HG02852 (cell line): ENCODE measurements around the gene CTDSP2.
"Not testable (repeated sequence)": the region's sequence is repeated elsewhere in the genome, so short reads cannot be mapped to it uniquely, and the experiment has no call there.

Experiments
- ATAC-seq: cut with Tn5 transposase; IDR thresholded peaks from one replicate; pipeline ENCODE4 v1.9.1; 2021; ENCODE audit warnings: mild to moderate bottlenecking, moderate library complexity; ENCODE audit not compliant: unreplicated experiment

CTDSP2 gene

GRCh38 chr12:57882575-57882974 is 36.0 kb upstream of the CTDSP2 start:
- ATAC-seq = no peak

GRCh38 chr12:57881475-57881874 is 34.9 kb upstream of the CTDSP2 start:
- ATAC-seq = no peak

DNA sequence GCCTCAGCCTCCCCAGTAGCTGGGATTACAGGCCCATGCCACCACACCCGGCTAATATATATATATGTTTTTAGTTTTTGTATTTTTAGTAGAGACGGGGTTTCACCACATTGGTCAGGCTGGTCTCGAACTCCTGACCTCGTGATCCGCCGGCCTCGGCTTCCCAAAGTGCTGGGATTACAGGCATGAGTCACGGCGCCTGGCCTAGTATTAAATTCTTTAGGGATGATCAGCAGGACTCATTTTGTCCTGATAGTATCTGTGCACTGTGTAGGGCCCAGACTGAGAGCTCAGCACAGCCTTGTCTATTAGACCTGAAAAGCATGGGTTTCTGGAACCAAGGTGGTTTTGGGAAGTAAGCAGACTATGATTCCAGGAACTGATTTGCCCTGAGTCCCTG is 34.5 kb upstream of the CTDSP2 start:
- ATAC-seq = not testable (repeated sequence)

DNA sequence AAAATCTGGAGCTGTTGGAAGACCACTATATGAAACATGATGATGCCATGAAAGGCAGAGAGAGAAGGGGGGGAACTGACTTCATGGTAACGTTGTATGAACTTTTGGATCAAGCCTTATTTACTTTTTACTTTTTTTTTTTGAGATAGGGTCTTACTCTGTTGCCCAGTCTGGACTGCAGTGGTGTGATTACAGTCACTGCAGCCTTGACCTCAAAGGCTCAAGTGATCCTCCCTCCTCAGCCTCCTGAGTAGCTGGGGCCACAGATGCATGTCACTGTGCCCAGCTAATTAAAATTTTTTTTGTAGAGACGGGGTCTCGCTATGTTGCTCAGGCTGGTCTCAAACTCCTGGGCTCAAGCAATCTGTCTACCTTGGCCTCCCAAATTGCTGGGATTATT is 31.3 kb upstream of the CTDSP2 start:
- ATAC-seq = no peak

DNA sequence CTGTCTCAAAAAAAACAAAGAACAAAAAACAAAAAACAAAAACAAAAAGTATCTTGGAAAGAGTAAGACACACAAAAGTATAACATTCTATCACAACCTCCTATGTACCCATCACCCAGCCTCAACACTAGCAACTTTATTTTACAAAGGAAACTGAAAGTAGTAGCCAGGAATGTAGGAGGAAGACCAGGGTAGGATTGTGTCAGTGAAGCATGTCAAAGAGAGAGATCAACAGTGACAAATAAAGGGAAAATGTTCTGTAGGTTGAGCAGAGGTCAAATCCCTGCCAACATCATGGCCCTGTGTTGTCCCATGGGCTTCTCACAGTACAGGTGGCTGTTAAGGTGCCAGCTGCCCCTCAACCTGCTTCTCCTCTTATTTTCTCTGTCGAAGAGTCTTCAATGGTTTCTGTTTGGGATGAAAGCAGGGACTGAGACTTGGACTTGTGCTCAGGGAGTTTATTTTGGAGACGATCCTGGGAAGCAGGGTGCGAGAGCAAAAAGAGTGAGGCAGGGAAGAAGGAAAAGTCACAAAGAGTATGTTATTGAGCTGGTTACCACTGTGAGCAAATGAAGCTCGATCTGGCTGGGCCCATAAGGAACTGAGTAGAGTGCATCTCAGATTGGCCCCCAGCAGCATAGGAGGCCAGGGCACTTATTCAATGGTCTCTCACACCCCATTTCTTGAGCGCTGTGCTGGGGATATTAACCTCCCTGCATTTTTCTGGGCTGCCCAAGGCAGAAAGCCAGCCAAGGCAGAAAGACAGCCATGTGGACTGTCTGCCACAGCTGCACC is 29.4 kb upstream of the CTDSP2 start:
- no peak for ATAC-seq

DNA sequence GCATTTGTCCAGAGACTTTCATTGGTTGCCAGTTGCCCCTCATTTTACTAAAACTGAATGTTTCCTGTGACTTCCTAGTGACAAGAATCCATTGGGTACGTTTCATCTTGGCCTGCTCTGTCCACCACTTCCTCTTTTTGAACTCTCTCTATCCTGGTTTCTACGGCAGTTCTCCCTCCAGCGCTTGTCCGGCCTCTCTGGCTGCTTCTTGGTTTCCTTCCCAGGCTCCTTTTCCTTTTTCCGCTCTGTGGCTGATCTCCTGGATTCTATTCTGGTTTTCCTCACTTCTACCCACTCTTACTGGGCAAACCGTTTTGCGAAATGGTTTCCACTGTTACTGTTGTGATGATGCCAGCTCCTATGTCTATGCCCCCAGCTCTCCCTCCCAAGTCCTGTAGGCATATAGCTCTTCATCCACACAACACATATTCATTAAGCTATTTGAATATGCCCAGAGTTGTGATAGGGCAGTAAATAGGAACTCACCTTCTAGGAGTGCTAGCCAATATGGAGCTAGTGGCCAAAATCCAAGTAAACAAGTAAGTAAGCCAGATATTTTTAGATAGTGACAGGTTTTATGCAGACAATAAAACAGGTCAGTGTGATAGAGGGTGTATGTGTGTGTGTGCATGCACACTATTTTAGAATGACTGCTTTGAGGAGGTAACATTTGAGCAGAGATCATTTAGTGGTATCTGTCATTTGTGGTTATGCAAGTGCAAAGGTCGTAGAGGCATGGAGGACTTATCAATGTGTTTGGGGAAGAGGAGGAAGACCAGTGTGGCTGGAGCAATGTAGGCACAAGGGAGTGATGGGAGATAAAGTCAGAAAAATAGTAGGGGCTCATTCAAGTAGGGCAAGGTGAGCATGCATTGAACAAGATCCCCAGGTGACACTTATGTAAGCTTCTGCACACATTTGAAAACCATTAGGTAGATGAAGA is 27.9 kb upstream of the CTDSP2 start:
- no peak for ATAC-seq

GRCh38 chr12:57872362-57872761 is 25.8 kb upstream of the CTDSP2 start:
- ATAC-seq = no peak

GRCh38 chr12:57869927-57870318 is 23.4 kb upstream of the CTDSP2 start:
- no peak for ATAC-seq

DNA sequence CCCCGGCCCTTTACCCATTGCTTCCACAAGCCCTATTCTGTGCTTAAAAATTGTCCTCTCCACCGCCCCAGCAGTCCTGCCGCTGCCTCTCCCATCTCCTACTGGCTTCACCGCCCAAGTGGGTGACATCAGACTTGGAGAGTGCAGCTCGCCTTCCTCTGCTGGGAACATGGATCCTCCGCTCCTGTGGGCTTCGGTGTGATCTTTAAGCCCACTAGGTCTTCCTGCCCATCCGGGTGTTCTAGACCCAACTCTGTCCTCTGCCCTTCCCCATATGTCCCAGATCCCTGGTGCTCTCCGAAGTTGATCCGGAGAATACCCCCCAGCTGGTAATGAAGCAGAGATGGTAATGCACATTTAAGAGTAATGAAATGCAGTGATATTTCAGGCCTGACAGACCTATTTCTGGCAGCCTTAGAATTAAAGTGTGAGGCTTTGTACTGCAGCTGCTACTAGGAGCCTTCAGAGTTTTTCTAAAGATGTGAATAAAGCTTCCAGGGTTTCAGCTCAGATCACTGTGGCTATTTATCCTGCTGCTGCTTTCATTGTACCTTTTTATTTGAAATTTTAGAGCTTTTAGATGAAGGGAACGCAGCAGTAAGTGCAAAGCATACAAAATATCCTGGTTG is 22.9 kb upstream of the CTDSP2 start:
- ATAC-seq = no peak

- ATAC-seq = no peak
These were observed 22.3 kb upstream of the CTDSP2 start for GRCh38 chr12:57868851-57869268.

DNA sequence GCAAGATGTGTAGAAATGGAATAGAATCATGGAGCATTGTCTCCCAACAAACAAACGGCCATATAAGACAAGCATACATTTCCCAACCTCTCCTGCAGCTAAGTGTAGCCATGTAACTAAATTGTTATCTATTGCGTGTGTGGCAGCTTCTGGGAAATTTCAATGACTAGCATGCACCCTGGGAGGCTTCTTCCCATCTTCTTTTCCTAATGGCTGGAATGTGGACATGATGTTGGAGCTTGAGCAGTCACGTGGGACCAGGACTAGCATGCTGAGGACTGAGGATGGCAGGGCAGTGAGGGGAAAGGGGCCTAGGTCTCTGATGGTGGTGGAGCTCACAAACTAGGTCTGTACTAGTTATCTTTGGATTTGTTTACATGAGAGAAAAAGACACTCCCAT is 21.7 kb upstream of the CTDSP2 start:
- no peak for ATAC-seq

- no peak for ATAC-seq
These were observed 19.9 kb upstream of the CTDSP2 start for GRCh38 chr12:57866308-57867019.

DNA sequence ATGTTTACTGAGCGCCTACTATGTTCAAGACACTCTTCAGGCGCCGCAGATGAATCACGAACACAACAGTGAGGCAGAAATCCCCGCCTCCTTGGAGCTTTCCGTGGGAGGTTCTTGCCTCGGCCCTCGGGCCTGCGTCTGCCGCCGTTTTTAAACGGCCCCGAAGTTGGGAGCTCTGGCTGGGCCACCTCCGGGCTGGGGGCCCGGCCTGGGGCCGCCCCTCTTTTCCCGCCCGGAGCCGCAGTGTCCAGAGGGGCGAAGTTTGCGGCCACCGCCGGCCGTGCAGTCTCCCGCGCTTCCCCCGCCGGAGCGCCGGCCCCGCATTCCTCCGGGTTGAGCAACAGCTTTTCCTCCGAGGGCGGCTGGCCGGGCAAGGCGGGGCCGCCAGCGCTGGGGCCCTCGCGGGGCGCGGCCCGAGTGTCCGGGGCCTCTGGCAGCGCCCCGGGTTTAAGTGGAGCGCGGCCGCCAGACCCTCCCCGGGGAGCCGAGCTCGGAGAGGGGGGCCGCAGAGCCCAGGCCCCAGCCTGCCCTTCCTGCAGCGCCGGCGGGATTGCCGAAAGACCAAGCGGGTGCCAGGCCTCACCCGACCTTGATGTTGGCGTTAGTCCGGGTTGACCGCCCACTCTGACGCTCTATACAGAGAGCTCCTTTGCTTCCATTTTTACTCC is 18.7 kb upstream of the CTDSP2 start:
- peak; percentile 81 for ATAC-seq

- peak; percentile 11 for ATAC-seq
These were observed 18.0 kb upstream of the CTDSP2 start for GRCh38 chr12:57864442-57865083.

- no peak for ATAC-seq
These were observed 17.1 kb upstream of the CTDSP2 start for GRCh38 chr12:57863676-57864075.

GRCh38 chr12:57861967-57862366 is 15.4 kb upstream of the CTDSP2 start:
- ATAC-seq = no peak

GRCh38 chr12:57860883-57861282 is 14.4 kb upstream of the CTDSP2 start:
- not testable (repeated sequence) for ATAC-seq

GRCh38 chr12:57859121-57859520 is 12.6 kb upstream of the CTDSP2 start:
- no peak for ATAC-seq

DNA sequence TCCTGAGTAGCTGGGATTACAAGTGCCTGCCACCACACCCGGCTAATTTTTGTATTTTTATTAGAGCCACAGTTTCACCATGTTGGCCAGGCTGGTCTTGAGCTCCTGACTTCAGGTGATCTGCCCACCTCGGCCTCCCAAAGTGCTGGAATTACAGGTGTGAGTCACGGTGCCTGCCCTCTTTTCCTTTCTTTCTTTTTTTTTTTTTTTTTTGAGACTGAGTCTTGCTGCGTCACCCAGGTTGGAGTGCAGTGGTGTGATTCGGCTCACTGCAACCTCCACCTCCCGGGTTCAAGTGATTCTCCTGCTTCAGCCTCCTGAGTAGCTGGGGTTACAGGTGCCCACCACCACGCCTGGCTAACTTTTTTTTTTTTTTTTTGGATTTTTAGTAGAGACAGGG is 11.6 kb upstream of the CTDSP2 start:
- ATAC-seq = not testable (repeated sequence)

DNA sequence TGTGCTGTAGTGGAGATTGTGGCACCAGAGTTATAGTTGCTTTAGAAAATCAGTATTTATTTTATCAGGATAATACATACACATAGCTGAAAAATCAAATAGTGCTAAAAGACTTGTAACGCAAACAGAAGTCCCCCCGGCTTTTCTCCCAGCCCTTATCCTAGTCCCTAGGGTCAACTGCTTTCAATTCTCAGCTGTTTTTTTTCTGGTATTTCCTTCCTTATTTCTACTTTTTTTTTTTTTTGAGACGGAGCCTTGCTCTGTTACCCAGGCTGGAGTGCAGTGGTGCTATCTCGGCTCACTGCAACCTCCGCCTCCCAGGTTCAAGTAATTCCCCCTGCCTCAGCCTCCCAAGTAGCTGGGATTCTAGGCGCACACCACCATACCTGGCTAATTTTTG is 8.4 kb upstream of the CTDSP2 start:
- ATAC-seq = no peak
